Liver (tissue), 9 donors: ENCODE data around the gene ARMC7. TPM values are rescaled to one million over a fixed set of nuclear protein-coding genes. Genes with fewer than 3 reads are reported as not detected.
"Not testable (repeated sequence)": the region's sequence is repeated elsewhere in the genome, so short reads cannot be mapped to it uniquely, and the experiment has no call there.

ENCODE experiments used
- DNase-seq: peaks from one replicate; pipeline ENCODE4 v3.0.0-alpha.2; 2017; ENCODE audit warnings: low spot score
- H3K27ac ChIP-seq, 2 donors: one replicate each; pipeline ENCODE4 v1.7.0; 2013; ENCODE audit warnings: inconsistent platforms in 2 of 2, low read length in 2 of 2, control low read depth in 1 of 2, low read depth in 1 of 2, mild to moderate bottlenecking in 1 of 2
- H3K27me3 ChIP-seq, 4 donors: one replicate each; pipeline versions ENCODE4 v1.6.1 to v1.7.0; 2013; ENCODE audit warnings: low read length in 3 of 4, inconsistent platforms in 1 of 4, mild to moderate bottlenecking in 1 of 4, moderate library complexity in 1 of 4; ENCODE audit not compliant: control insufficient read depth in 4 of 4, insufficient read depth in 4 of 4
- H3K36me3 ChIP-seq, 4 donors: one replicate each; pipeline versions ENCODE4 v1.6.1 to v1.7.0; 2013; ENCODE audit warnings: low read length in 3 of 4, mild to moderate bottlenecking in 3 of 4, low read depth in 1 of 4, moderate library complexity in 1 of 4; ENCODE audit not compliant: control insufficient read depth in 4 of 4, insufficient read depth in 3 of 4
- H3K4me1 ChIP-seq, 4 donors: one replicate each; pipeline versions ENCODE4 v1.6.1 to v1.7.0; 2013; ENCODE audit warnings: low read length in 3 of 4, mild to moderate bottlenecking in 3 of 4, moderate library complexity in 1 of 4; ENCODE audit not compliant: control insufficient read depth in 4 of 4, insufficient read depth in 4 of 4
- H3K4me3 ChIP-seq, 3 donors: one replicate each; pipeline versions ENCODE4 v1.6.1 to v1.7.0; 2013; ENCODE audit warnings: low read length in 3 of 3, control low read depth in 1 of 3, low read depth in 1 of 3, mild to moderate bottlenecking in 1 of 3
- H3K9ac ChIP-seq, 2 donors: one replicate each; pipeline ENCODE4 v1.7.0; 2013; ENCODE audit warnings: low read length in 2 of 2, mild to moderate bottlenecking in 2 of 2, moderate library complexity in 2 of 2, control low read depth in 1 of 2, low read depth in 1 of 2
- H3K9me3 ChIP-seq, 4 donors: one replicate each; pipeline versions ENCODE4 v1.6.1 to v1.7.0; 2013; ENCODE audit warnings: low read length in 3 of 4; ENCODE audit not compliant: control insufficient read depth in 4 of 4
- ATF3 ChIP-seq: IDR thresholded peaks from 2 replicates; pipeline ENCODE4 v1.6.1; 2016; ENCODE audit warnings: antibody characterized with exemption
- EGR1 ChIP-seq, 2 donors: IDR thresholded peaks; 2 replicates each; pipeline ENCODE4 v1.6.1; 2016 to 2018; ENCODE audit warnings: antibody characterized with exemption in 2 of 2, low read depth in 2 of 2
- FOXA1 ChIP-seq: IDR thresholded peaks from 2 replicates; pipeline ENCODE4 v1.6.1; 2016; ENCODE audit warnings: antibody characterized with exemption
- GABPA ChIP-seq, 2 donors: IDR thresholded peaks in 1 of 2; conservative IDR thresholded peaks in 1 of 2; 2 replicates each; pipeline ENCODE4 v1.6.1; 2016; ENCODE audit warnings: antibody characterized with exemption in 2 of 2, mild to moderate bottlenecking in 1 of 2, moderate library complexity in 1 of 2
- JUND ChIP-seq, 2 donors: IDR thresholded peaks; 2 replicates each; pipeline ENCODE4 v1.6.1; 2016; ENCODE audit warnings: antibody characterized with exemption in 2 of 2
- NR2F2 ChIP-seq: IDR thresholded peaks from 2 replicates; pipeline ENCODE4 v1.6.1; 2016; ENCODE audit warnings: antibody characterized with exemption
- RAD21 ChIP-seq, 2 donors: IDR thresholded peaks; 2 replicates each; pipeline ENCODE4 v1.6.1; 2016; ENCODE audit warnings: antibody characterized with exemption in 2 of 2, mild to moderate bottlenecking in 2 of 2
- RXRA ChIP-seq, 2 donors: IDR thresholded peaks; 2 replicates each; pipeline ENCODE4 v1.6.1; 2017 to 2018; ENCODE audit warnings: antibody characterized with exemption in 2 of 2, mild to moderate bottlenecking in 1 of 2
- SP1 ChIP-seq: IDR thresholded peaks from 2 replicates; pipeline ENCODE4 v1.6.1; 2018; ENCODE audit warnings: antibody characterized with exemption, mild to moderate bottlenecking
- TAF1 ChIP-seq: conservative IDR thresholded peaks from 2 replicates; pipeline ENCODE4 v1.6.1; 2016; ENCODE audit warnings: antibody characterized with exemption, mild to moderate bottlenecking
- YY1 ChIP-seq: IDR thresholded peaks from 2 replicates; pipeline ENCODE4 v1.6.1; 2016; ENCODE audit warnings: antibody characterized with exemption, mild to moderate bottlenecking
- ZBTB33 ChIP-seq: IDR thresholded peaks from 2 replicates; pipeline ENCODE4 v1.6.1; 2016; ENCODE audit warnings: antibody characterized with exemption
- WGBS: extraction: QIAGEN DNeasy Blood & Tissue Kit; methylation state at CpG from one replicate; pipeline ENCODE4 v1.1.7; 2013; 5-methylcytosine and 5-hydroxymethylcytosine counted together
- polyA plus RNA-seq, 2 donors: library from polyadenylated mRNA; stranded (reverse) in 1 of 2; unstranded in 1 of 2; fragments of 200-250 nt in 1 of 2; fragments of >200 nt in 1 of 2; fragmentation: Nextera tagmentation in 1 of 2; extraction: Ambion mirVana in 1 of 2; gene quantifications; one replicate each; pipeline versions ENCODE4 v1.2.1 to v1.2.3, GENCODE V29; 2013 to 2015
- total RNA-seq, 2 donors: library from RNA; depleted of rRNA; stranded (reverse); fragments of >200 nt; gene quantifications; one replicate each; pipeline ENCODE4 v1.2.3, GENCODE V29; 2014
- TF ChIP-seq, protein P1 (sequence below): fragments of 150-350 bp; IDR thresholded peaks from 2 replicates; pipeline ENCODE4 v1.5.1; 2017; ENCODE audit warnings: improper control_type of control experiment, low read depth, low read length; ENCODE audit not compliant: missing input control
- TF ChIP-seq, protein P2 (sequence below): IDR thresholded peaks from 2 replicates; pipeline ENCODE4 v1.6.1; 2016; ENCODE audit warnings: antibody characterized with exemption
- donor health status: healthy.
- donor health status: healthy.
- donor health status: healthy.
- donor health status: healthy.
- donor health status: healthy.

The ARMC7 gene
- total and polyA plus RNA-seq, 4 donors, result 1.7 to 6.6 (median 3.7) TPM

GRCh38 chr17:75130632-75131277 is 21.0 kb downstream of the ARMC7 start:
- no peak overlapping the region for H3K9ac ChIP-seq
- no peaks in the 10 kb centered on the region for H3K9me3 ChIP-seq
- H3K27ac ChIP-seq, result peak overlapping the region; percentile 61 to 80
- H3K27me3 ChIP-seq, result no peaks in the 10 kb centered on the region
- WGBS, result 19% methylated on average over 29 of the region's 29 CpGs
- DNase-seq, result peak; percentile 52
- TF ChIP-seq TAF1 (no peak), RAD21 (IDR thresholded peaks at IDR 0.05) (peak; percentile 46 to 54), GABPA (IDR thresholded peaks at IDR 0.05 in 1 of 2, conservative IDR thresholded peaks at IDR 0.05 in 1 of 2) (no peak), ZBTB33 (no peak), YY1 (peak; percentile 13), RXRA (IDR thresholded peaks at IDR 0.05) (no peak)
- TF ChIP-seq, protein P1, sequence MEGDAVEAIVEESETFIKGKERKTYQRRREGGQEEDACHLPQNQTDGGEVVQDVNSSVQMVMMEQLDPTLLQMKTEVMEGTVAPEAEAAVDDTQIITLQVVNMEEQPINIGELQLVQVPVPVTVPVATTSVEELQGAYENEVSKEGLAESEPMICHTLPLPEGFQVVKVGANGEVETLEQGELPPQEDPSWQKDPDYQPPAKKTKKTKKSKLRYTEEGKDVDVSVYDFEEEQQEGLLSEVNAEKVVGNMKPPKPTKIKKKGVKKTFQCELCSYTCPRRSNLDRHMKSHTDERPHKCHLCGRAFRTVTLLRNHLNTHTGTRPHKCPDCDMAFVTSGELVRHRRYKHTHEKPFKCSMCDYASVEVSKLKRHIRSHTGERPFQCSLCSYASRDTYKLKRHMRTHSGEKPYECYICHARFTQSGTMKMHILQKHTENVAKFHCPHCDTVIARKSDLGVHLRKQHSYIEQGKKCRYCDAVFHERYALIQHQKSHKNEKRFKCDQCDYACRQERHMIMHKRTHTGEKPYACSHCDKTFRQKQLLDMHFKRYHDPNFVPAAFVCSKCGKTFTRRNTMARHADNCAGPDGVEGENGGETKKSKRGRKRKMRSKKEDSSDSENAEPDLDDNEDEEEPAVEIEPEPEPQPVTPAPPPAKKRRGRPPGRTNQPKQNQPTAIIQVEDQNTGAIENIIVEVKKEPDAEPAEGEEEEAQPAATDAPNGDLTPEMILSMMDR, result peak; percentile 25
- peaks cover 0 to 2% (median 1%) of the 10 kb centered on the region in 4 donors for H3K4me1 ChIP-seq
- peak overlapping the region; percentile 49 to 95 (median 81) for H3K4me3 ChIP-seq
- H3K36me3 ChIP-seq, result peaks cover 0 to 14% (median 5%) of the 10 kb centered on the region in 4 donors

- Histone ChIP-seq H3K27me3 (no peaks in the 10 kb centered on the region), H3K9me3 (no peaks in the 10 kb centered on the region), H3K9ac (no peak within 1 kb of the TSS), H3K4me1 (peaks cover 0 to 2% (median 1%) of the 10 kb centered on the region in 4 donors), H3K27ac (peak within 1 kb of the TSS; percentile 61 to 80), H3K36me3 (peaks cover 0 to 14% (median 5%) of the 10 kb centered on the region in 4 donors), H3K4me3 (peak within 1 kb of the TSS; percentile 49 to 95 (median 81))
- TF ChIP-seq, protein P2, sequence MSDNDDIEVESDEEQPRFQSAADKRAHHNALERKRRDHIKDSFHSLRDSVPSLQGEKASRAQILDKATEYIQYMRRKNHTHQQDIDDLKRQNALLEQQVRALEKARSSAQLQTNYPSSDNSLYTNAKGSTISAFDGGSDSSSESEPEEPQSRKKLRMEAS, result no peak
- no peak for TF ChIP-seq ATF3
- TF ChIP-seq GABPA (IDR thresholded peaks at IDR 0.05 in 1 of 2, conservative IDR thresholded peaks at IDR 0.05 in 1 of 2), result peak; percentile 59 to 85
- TF ChIP-seq RXRA (IDR thresholded peaks at IDR 0.05), result peak in 1 of 2 donors; percentile 44
- no peak for TF ChIP-seq TAF1
- no peak for TF ChIP-seq JUND (IDR thresholded peaks at IDR 0.05)
- peak in 1 of 2 donors; percentile 14 for TF ChIP-seq RAD21 (IDR thresholded peaks at IDR 0.05)
- TF ChIP-seq, protein P1, result peak; percentile 39
- TF ChIP-seq SP1, result no peak
- no peak for TF ChIP-seq EGR1 (IDR thresholded peaks at IDR 0.05; ENCODE audit: low read depth in 2 of 2)
- TF ChIP-seq NR2F2, result no peak
- no peak for TF ChIP-seq FOXA1
- under 1% methylated on average over 82 of the region's 82 CpGs for WGBS
- peak; percentile 80 for DNase-seq
These were observed 21.7 kb downstream of the ARMC7 start, which contains the start of gene NT5C for GRCh38 chr17:75131278-75132017. Gene NT5C, minus strand, starts transcription at chr17:75131742. Its CDS starts 35 bp downstream, at chr17:75131707.

- not testable (repeated sequence) for H3K9ac ChIP-seq, H3K9me3 ChIP-seq, DNase-seq, H3K27me3 ChIP-seq, H3K4me1 ChIP-seq
- Histone ChIP-seq H3K36me3 (peaks cover 0 to 14% (median 5%) of the 10 kb centered on the region in 4 donors), H3K27ac (peak overlapping the region; percentile 61 to 80), H3K4me3 (peak overlapping the region in 2 of 3 donors; percentile 81 to 95)
- WGBS, result 85% methylated on average over 40 of the region's 40 CpGs
These were observed 22.5 kb downstream of the ARMC7 start for GRCh38 chr17:75132018-75133000.
